GM19468 (cell line): Measurements from ENCODE around the gene IFNLR1.
"Not testable (repeated sequence)": the region's sequence is repeated elsewhere in the genome, so short reads cannot be mapped to it uniquely, and the experiment has no call there.

Experiments used
- ATAC-seq: cut with Tn5 transposase; IDR thresholded peaks from one replicate; pipeline ENCODE4 v1.9.1; 2021; ENCODE audit warnings: mild to moderate bottlenecking, moderate library complexity, moderate number of reproducible peaks; ENCODE audit not compliant: unreplicated experiment; ENCODE audit errors: extremely low read depth

Gene IFNLR1

DNA sequence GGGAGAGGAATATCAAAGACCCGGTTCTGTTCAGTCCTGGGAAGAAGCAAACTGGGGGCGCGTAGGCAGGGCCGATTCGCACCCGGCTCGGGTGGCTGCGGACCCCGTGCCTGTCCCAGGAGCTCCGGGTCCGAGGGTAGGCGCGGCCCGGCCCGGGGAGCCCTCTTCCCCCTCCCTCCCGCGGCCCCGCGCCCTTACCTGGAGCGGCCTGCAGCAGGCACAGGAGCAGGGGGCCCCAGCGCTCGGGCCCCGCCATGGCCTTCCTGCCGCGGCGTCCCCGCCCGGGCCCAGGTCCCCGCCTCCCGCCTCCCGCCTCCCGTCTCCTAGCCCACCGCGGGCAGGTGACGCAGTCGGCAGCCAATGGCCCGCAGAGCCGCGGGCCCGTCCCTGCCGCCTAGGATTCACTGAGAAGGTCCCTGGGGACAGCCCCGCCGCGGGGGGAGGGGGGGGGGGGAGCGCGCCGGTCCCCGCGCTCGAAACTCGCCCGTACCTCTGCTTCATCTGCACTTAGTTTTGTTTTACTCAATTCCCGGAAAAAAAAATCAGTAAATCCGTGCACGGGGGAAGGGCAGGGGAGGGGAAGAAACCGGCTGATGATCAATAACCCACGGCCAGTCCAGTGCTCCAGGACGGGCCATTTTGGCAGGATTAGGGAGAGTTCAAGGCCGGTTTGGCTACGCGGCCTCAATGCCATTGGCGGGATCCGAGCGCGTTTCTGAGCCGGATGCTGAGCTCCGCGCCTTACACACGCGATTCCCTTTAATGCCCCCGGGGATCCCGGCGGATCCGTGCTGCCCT is at the start of gene IFNLR1:
Gene IFNLR1 (minus strand): TSS at position 297 of the 798 bp plus-strand sequence. CDS start 41 bp downstream, at position 256.
- ATAC-seq = no peak

DNA sequence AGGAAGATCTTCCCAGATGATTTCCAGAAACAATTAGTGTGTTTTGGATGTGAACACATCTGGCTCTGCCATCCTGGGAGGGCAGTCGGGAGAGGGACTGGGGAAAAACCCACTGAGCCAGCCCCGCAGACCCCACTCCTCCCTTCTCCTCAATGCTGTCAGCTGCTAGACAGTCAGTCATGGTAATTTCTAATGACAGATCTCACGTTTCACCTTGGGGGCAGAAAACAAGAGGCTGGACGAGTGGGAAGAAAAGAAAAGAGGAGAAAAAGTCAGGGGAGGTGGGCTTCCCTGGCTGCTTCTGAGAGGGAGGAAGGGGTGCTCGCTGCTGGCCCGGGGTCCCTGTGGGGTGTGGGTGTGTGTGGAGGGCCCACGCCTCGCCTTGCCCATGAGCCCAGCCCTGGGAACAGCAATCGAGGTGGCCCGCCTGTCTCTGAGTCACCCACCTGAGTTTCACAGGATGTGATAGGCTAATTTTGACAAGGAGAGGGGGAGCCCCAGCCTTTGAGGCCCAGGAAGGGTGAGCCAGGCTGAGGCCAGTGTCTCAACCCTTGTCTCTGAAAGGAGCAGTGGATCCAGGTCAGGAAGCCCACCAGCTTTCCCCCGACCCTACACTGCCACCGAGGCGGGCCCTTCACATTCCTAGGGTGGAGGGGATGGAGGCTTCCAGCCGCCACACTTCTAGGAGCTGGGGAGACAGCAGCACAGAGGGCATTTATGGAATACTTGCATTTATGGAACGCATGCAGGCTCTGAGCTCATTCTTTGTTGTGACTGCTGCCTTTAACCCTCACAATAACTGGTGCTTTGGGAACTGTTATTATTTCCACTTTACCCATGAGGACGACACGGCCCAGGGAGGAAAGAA is 49.1 kb upstream of the IFNLR1 start:
- no peak for ATAC-seq

DNA sequence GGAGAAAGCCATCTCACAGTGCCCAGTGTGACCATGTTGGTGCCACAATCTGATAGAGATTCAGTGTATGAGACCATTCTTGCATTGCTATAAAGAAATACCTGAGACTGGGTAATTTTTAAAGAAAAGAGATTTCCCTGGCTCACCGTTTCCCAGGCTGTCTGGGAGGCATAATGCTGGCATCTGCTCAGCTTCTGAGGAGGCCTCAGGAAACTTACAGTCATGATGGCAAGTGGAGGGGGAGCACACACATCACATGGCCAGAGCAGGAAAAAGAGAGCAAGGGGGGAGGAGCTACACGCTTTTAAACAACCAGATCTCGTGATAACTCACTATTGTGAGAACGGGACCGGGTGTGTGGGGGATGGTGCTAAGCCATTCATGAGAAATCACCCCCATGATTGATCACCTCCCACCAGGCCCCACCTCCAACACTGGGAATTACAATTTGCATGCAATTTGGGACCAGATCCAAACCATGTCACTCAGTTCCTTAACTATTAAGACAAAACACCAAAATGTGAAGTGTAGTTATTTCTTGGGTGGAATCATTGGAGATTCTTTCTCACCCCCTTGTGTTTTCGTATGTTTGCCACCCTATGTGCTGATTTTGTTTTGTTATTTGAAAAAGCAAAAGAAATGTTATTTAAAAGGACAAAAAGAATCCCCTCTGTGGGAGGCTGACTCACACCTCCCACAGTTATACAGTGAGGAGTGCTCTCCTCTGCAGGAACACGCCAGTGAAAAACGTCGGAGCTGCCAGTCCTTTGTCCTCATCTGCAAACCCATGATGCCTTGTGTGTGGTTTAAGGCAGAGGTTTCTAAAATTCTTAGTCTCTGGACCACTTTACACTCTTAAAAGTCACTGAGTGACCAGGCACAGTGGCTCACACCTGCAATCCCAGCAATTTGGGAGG is 46.9 kb upstream of the IFNLR1 start:
- ATAC-seq = no peak

DNA sequence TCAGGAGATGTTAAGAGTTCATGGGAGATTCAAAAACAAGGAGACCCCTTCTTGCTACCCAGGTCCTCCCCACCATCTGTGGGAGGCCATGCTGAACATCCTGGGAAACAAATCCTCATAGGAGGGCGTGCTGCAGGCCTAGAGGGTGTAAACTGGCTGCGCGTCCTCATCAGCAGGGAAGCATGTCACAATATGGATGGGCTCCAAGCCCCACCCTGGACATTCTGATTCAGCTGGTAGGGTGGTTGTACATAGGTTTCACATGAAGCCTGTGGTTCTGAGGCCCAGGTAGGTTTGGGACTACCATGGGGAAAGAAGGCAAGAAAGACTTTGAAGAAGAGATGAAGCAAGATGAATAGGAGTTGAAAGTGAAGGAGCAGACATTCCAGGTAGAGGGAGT is 44.6 kb upstream of the IFNLR1 start:
- no peak for ATAC-seq

DNA sequence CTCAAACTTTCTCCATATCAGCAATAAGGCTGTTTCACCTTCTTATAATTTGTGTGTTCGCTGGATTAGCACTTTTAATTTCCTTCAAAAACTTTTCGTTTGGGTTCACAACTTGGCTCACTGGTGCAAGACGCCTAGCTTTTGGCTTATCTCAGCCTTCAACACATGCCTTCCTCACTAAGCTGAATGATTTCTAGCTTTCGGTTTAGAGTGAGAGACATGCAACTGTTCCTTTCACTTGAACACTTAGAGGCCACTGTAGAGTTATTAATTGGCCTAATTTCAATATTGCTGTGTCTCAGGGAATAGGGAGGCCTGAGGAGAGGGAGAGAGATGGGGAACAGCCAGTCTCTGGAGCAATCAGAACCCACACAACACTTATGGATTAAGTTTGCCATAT is 41.2 kb upstream of the IFNLR1 start:
- ATAC-seq = no peak

DNA sequence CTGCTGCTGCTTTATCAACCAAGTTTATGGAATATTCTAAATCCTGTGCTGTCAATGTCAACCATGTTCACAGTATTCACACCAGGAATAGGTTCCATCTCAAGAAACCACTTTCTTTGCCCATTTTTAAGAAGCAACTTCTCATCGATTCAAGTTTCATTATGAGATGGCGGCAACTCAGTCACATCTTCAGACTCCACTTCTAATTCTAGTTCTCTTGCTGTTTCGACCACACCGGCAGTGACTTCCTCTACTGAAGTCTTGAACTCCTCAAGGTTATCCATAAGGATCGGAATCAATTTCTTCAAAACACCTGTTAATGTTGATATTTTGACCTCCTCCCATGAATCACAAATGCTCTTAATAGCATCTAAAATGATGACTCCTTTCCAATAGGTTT is 39.7 kb upstream of the IFNLR1 start:
- ATAC-seq = no peak

DNA sequence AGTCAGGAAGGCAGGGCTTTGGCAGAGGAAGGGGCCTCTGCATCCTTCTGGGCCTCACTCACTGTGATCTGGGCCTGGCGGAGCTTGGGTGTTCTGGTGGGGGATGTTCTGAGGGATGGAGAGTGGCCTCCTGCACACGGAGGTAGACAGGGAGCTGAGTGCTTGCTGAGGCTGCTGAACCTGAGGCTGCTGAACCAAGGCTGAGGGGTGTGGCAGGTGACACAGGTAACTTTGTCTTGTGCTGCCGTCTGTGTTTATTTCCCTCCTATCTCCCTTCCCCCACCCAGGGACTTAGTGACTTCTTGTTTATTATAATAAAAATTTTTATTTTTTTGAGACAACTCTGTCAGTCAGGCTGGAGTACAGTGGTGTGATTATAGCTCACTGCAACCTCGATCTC is 37.7 kb upstream of the IFNLR1 start:
- ATAC-seq = no peak

DNA sequence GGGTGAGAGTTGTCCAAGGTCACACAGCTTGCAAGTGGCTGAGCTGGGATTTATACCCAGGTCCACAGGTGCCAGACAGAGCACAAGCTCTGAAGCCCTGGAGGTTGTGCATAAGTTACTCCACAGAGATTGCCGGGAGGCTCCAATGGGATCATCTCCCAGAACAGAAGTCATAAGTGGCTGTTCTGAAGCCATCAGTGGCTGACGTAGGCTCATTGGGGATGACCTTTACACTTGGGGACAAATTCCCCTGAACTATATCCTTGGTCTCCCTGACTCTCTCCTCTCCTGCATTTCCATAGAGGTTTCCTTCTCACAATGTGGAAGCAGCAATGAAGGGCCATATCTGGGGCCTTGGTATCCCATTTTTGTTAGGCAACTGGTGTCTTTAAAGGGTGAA is 37.0 kb upstream of the IFNLR1 start:
- ATAC-seq = no peak

DNA sequence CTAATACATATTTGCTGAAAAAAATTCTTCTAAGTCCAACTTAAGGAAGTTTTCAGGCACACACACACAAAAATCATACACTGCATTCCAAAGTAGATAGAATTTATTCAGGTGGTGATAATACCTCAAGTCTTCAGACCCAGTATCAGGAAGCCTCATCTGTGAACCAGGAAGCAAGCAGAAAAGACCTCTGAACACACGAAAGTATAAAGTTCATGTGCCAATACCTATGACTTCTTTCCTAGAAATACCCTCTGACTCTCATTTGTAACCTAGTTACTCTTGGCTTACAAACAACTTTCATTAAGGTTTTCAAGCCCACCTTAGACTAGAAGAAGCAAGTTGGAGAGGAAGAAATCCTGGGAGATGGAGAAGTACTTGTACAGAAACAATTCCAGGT is 35.7 kb upstream of the IFNLR1 start:
- no peak for ATAC-seq

DNA sequence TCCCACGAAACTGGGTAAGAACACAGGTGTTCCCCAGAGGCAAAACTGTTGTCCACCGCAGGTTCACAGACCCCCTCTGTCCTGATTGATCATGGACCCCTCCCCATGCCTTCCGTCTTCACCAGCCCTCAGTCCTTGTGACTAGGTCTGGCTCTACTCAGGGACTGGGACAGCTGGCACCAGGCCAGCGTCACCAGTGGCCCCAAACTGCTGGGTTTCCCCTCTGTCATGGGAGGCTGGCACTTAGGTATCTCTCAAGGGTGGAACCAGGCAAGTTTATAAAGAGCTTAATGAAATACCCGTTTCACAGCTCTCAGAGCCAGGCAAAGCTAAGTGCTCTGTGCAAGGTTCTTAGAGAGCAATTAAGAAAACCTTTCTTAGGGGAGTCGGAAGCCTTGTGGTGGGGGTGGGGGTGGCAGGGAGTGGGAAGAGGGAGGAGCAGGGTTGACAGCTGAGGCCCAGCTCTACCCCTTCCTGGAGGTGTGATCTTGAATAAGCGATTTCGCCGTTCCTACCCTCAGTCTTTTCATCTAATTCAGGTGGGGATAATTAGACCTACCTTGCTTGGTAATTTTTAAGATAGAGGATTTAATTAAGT is 35.0 kb upstream of the IFNLR1 start:
- ATAC-seq = no peak

DNA sequence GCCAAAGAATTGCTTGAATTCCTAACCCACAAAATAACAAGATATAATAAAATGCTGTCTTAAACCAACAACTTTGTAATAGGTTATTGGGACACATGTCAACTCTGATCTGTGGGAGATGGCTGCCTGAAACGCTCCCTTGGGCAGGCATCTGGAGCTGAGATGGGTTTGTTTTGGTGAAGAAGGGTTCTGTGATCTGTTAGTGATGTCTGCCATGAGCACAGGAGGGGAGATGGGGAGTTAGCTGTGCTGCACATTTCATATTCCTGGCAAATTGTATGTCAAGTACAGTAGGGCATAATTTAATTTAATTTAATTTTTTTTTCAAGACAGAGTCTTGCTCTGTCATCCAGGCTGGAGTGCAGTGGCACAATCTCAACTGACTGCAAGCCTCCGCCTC is 34.2 kb upstream of the IFNLR1 start:
- no peak for ATAC-seq

DNA sequence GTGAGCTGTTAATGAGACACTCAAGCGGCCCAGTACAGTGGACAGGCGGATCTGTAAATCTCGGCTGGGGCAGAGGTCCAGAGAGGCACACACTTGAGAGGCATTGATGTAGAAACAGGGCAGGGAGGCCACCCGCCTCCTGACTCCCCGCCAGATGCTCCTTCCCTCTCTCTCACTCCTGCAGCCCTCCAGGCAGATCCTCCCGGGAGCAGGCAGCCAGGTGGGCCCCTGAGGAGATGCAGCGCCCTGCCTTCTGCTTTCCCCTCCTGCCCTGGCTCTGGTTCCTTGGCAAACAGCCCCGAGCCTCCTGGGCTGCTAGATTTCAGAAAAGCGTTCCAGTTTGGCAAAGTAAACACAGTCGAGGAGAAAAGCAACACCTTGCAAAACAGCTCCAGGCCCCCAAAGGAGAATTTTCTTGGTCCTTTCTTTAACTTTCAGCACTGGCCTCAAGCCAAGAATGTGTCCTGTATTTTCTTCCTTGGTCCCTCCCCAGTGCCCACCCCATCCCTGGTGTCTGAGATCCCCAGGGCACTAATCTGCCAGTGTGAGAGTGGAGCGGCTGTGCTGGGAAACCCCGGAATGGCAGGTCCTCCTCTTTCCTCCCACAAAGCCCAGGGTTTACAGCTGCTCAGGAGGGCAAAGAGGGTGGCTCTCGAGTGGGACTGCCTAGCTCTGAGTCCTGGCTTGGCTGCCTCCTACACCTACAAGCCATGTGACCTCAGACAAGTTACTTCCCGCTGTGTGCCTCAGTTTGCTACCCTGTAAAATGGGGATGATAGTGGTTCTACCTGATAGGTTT is 29.4 kb upstream of the IFNLR1 start:
- no peak for ATAC-seq

DNA sequence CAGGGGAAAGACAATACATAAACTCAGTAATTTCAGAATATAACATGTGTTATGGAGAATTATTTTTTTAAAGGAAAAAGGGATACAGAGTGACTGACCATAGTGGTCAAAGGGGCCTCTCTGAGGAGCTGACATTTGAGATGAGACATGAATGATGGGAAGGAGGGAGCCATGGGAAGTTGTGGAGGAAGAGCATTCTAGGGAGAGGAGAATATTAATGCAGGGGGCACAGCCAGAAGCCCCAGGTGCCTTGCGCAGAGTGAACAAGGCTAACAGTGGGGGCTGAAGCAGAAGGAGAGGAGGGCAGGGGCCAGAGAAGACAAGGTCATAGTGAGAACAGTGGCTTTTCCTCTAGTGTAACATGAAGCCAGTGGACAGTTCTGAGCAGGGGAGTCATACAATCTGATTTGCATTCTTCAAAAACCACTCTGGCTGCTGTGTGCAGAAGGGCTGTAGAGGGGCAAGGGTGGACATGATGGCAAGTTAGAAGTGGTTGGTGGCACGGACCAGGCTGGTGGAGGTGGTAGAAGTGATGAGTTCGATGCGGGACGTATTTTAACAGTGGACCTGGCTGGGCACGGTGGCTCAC is 28.2 kb upstream of the IFNLR1 start:
- no peak for ATAC-seq

DNA sequence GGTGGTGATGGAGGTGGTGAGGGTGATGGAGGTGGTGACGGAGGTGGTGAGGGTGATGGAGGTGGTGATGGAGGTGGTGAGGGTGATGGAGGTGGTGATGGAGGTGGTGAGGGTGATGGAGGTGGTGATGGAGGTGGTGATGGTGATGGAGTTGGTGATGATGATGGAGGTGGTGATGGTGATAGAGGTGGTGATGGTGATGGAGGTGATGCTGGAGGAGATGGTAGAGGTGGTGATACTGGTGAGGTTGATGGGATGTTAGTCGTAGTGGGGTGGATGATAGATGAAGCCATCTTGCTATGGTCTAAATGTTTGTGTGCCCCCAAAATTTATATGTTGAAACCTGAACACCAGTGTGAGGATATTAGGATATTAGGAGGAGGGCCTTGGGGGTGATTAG is 25.3 kb upstream of the IFNLR1 start:
- ATAC-seq = no peak

DNA sequence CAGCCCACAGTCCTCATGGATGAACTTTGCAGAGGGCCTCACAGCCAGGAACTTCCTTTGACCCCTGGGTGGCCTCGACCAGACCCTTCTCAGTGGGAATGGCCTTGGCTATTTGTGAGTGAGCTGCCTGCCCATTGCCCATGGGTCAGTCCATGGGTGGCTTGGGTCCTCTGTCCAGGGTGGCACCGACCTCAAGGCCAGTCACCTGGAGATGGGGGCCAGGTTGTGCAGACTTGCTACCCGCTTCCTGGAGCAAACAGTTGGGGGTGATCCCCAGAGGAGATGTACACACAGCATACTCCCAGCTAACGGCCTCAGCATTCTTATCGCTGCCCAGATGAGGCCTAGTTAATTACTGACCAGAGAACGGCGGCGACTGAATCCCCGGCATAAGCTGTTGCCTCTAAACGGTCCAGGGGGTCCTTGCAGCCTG is 23.1 kb upstream of the IFNLR1 start:
- ATAC-seq = no peak

DNA sequence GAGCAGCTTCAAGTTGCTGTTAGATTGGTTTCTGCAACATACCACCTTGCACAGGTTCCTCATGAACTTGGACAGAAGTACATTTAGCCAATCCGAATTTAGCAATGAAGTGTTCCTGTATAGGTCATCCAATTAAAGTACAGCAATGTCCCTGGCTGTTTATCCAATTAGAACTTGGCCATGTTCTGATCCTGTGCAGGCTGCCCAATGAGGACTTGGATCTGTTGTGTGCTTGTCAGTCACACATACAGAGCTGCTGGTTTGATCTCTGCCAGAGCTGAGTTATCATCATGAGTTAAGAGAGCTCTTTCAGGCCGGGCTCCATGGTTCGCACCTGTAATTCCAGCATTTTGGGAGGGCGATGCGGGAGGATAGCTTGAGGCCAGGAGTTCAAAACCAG is 22.0 kb upstream of the IFNLR1 start:
- no peak for ATAC-seq

DNA sequence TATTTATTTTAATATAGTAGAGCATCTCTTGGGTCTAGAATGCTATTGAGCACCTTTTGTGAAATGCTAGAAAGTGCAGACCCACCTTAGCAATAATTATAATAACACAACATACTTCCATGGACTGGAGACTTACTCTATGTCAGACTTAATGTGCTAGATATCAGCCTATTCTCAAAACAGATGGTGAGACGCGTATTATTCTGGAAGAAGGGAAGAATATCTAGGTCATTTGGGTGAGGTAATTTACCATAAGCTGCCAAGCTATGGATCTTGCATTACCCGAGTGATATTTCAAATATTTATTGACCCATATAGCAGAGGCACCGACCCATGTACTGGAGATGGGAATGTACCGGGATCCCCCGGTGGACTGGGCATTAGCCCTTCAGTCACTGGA is 20.6 kb upstream of the IFNLR1 start:
- ATAC-seq = no peak

DNA sequence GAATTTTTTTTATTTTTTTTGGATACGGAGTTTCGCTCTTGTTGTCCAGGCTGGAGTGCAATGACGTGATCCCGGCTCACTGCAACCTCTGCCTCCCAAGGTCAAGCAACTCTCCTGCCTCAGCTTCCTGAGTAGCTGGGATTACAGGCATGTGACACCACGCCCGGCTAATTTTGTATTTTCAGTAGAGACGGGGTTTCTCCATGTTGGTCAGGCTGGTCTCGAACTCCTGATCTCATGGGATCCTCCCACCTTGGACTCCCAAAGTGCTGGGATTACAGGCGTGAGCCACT is 20.3 kb upstream of the IFNLR1 start:
- not testable (repeated sequence) for ATAC-seq
